Activated naive CD4-positive, alpha-beta T cell treated with anti-CD3 and anti-CD28 coated beads, Interleukin-2, amount 10 ng/mL, durations not matched to agents 5 hours and 36 hours (primary cell): ENCODE data around the gene SH2D3C. TPM values are rescaled to one million over a fixed set of nuclear protein-coding genes. Genes with fewer than 3 reads are reported as not detected.

Experiments
- microRNA-seq: library from miRNA; unstranded; fragments of <30 nt; microRNA quantifications from one replicate; pipeline ENCODE4 v1.2.0, GENCODE V29; 2022; ENCODE audit warnings: borderline microRNAs expressed, borderline replicate concordance
- total RNA-seq, 2 experiments: library from RNA; stranded (reverse); gene quantifications; one replicate each; pipeline ENCODE4 v1.2.3, GENCODE V29; 2021

The SH2D3C gene
- 10 to 100 TPM; 70.4 to 70.6 TPM for total RNA-seq

GRCh38 chr9:127778280-127779135 is at the start of gene SH2D3C:
SH2D3C (minus strand) TSS chr9:127778666; CDS start chr9:127778627, 39 bp downstream.

GRCh38 chr9:127802576-127803443 is 24.3 kb upstream of the SH2D3C start, which contains the start of gene FPGS:
FPGS (plus strand) TSS chr9:127802882; CDS start chr9:127802925, 43 bp downstream.

GRCh38 chr9:127785933-127786772 is 7.7 kb upstream of the SH2D3C start, which contains the start of gene CDK9:
CDK9 (plus strand) TSS chr9:127786034; CDS start chr9:127786149, 115 bp downstream.

GRCh38 chr9:127734747-127735529 is 43.5 kb downstream of the SH2D3C start, which contains the start of gene TOR2A:
TOR2A (minus strand) TSS chr9:127735294; CDS start chr9:127735270, 24 bp downstream.

GRCh38 chr9:127715470-127716337 is 62.8 kb downstream of the SH2D3C start, which contains the start of the genes PTRH1 and TTC16:
PTRH1 (minus strand) TSS chr9:127715663; CDS start chr9:127715639, 24 bp downstream.
TTC16 (plus strand) TSS chr9:127716079; CDS start chr9:127716146, 67 bp downstream.

GRCh38 chr9:127706836-127707241 is 71.6 kb downstream of the SH2D3C start, which contains the start of gene CFAP157:
CFAP157 (plus strand) TSS chr9:127706988; CDS start chr9:127707032, 44 bp downstream.

Small RNA genes within 50 kb of the gene (microRNA-seq; reads per million reads assigned to microRNA genes)
- not detected for gene MIR2861
- gene MIR3960, result not detected

Other genes with a start within 250 kb of the SH2D3C start
- 10 to 100 TPM; 21.3 to 23.1 TPM for gene STXBP1, start 166.4 kb downstream of the SH2D3C start, total RNA-seq
- under 1 TPM in 1 of 2 experiments, not detected in 1; 0.40 TPM for gene CFAP157, start 71.7 kb downstream of the SH2D3C start, total RNA-seq
- gene PTRH1, start 63.0 kb downstream of the SH2D3C start, total RNA-seq, result 1 to 10 TPM; 8.3 to 9.0 TPM
- 1 to 10 TPM; 2.9 to 4.3 TPM for gene TTC16, start 62.6 kb downstream of the SH2D3C start, total RNA-seq
- gene TOR2A, start 43.4 kb downstream of the SH2D3C start, total RNA-seq, result 10 to 100 TPM; 18.4 to 20.1 TPM
- gene CDK9, start 7.4 kb upstream of the SH2D3C start, total RNA-seq, result 100 to 1,000 TPM in 1 of 2 experiments, 10 to 100 TPM in 1; 95.2 to 102 TPM
- gene FPGS, start 24.2 kb upstream of the SH2D3C start, total RNA-seq, result 10 to 100 TPM; 73.4 to 77.3 TPM
- 10 to 100 TPM; 18.3 TPM for gene ENG, start 76.0 kb upstream of the SH2D3C start, total RNA-seq
- 10 to 100 TPM; 65.7 to 83.0 TPM for gene AK1, start 99.0 kb upstream of the SH2D3C start, total RNA-seq
- 100 to 1,000 TPM; 119 to 129 TPM for gene ST6GALNAC6, start 120.9 kb upstream of the SH2D3C start, total RNA-seq
- 10 to 100 TPM; 29.6 to 32.1 TPM for gene ST6GALNAC4, start 138.4 kb upstream of the SH2D3C start, total RNA-seq
- gene PIP5KL1, start 152.1 kb upstream of the SH2D3C start, total RNA-seq, result 1 to 10 TPM; 1.0 to 1.2 TPM
- gene DPM2, start 159.2 kb upstream of the SH2D3C start, total RNA-seq, result 10 to 100 TPM; 59.0 to 60.3 TPM
- gene EEIG1, start 202.3 kb upstream of the SH2D3C start, total RNA-seq, result 100 to 1,000 TPM; 405 to 422 TPM